ENCODE measurements around the gene CLCN2. TPM values are rescaled to one million over a fixed set of nuclear protein-coding genes. Genes with fewer than 3 reads are reported as not detected.

Gene CLCN2
- total RNA-seq, 1 donor from 2014 or later, result 9.6 TPM

DNA sequence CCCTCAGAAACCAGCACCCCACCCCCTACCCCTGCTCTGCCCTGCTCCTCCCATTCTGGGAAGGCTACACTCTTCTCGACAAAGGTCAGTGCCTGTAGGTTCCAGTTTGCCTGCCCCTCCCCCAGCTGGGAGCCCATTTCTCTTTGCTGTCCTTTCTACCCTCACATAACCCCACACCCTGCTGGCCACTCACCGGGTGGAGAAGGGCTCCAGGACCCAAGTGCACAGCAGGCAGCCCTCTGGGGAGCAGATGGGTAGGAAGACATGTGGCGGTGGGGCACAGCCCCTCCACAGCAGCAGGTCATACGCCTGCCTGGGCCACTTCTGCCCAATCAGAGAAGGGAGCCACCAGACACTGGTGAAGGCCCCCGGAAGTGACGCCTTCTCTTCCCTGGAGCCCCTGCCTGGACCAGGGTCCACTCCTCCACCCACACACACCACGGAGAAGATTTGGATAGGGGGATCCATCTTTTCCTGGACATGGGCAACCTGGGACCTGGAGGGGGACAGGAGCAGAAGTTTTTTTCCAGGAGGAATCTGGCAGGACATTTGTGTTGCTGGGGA is 16.6 kb upstream of the CLCN2 start, which contains the start of gene THPO:
Gene THPO (minus strand): TSS at position 326 of the 564 bp plus-strand sequence. CDS start 1,948 bp downstream, outside the sequence.
- no peaks in the 10 kb centered on the region for H3K36me3 Mint-ChIP-seq (ENCODE audit: low read depth)
- peaks cover 6% of the 10 kb centered on the region for H3K4me1 Mint-ChIP-seq (ENCODE audit: low read depth)
- H3K27me3 Mint-ChIP-seq (ENCODE audit: low read depth), result peaks cover 67% of the 10 kb centered on the region
- DNase-seq (ENCODE audit: low spot score), result no peak
- H3K27ac Mint-ChIP-seq, result no peak within 1 kb of the TSS
- no peaks in the 10 kb centered on the region for H3K9me3 Mint-ChIP-seq
- peak within 1 kb of the TSS; percentile 58 for H3K4me3 Mint-ChIP-seq (ENCODE audit: low read depth)
- intact Hi-C loops (cut with micrococcal nuclease), result no loop called here

DNA sequence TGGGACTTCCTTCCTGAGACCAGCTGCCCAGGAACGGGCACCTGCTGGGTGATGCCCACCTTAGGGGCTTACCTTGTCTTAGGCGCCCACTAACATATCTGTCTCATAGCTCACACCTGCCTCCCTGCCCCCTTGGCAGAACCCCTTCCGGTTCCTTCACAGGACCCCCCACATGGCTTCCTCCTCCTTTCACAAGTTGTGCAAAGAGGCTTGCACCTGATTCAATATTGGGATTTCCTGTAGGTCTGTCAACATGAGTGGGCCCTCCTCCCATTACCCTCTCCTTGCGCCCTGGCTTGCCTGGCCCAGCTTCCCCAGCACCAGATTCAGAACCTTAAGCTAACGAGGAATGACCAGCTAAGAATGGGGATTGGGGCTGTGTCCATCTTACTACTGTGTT is 16.0 kb upstream of the CLCN2 start:
- Mint-ChIP-seq H3K36me3 (ENCODE audit: low read depth) (no peaks in the 10 kb centered on the region), H3K27ac (no peak overlapping the region), H3K4me1 (ENCODE audit: low read depth) (peaks cover 6% of the 10 kb centered on the region), H3K4me3 (ENCODE audit: low read depth) (no peak overlapping the region), H3K27me3 (ENCODE audit: low read depth) (peaks cover 62% of the 10 kb centered on the region), H3K9me3 (no peaks in the 10 kb centered on the region)
- intact Hi-C loops (cut with micrococcal nuclease), result no loop called here
- DNase-seq (ENCODE audit: low spot score), result no peak

DNA sequence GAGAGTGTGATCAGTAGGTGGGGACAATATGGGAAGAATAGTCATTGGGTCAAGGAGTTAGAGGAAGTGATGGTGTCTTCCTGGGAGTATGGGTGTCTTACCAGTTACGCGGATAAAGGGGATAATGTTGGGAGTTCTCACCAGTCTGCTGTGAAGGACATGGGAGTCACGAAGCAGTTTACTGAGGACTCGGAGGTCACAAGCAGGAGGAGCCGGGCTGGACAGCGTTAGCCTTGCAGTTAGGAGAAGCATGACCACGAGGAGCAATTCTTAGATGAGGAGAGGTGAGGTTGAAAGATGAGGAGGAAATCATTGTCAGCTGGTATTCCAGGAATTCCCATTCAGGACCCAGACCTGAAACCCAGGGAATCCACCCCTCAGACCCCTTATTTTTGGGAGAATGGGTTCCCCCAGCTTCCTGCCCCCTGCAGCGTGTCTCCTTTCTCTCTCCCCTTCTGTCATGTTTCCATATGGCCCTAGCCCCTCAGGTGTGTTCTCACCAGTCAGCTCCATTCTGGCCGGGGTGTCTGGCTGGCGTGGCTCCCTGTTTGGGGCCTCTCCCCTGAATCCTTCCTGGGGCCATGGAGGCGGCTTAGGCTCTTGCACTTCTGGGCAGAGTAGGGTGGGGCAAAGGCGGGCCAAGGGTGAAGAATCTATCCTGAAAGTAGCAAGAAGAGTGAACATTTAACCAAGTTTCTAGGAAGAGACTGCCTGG is 14.5 kb upstream of the CLCN2 start:
- Mint-ChIP-seq H3K4me3 (ENCODE audit: low read depth) (no peak overlapping the region), H3K36me3 (ENCODE audit: low read depth) (peaks cover 3% of the 10 kb centered on the region), H3K4me1 (ENCODE audit: low read depth) (peaks cover 9% of the 10 kb centered on the region), H3K9me3 (no peaks in the 10 kb centered on the region), H3K27me3 (ENCODE audit: low read depth) (peaks cover 49% of the 10 kb centered on the region), H3K27ac (no peak overlapping the region)
- intact Hi-C loops (cut with micrococcal nuclease), result no loop called here
- DNase-seq (ENCODE audit: low spot score), result no peak

DNA sequence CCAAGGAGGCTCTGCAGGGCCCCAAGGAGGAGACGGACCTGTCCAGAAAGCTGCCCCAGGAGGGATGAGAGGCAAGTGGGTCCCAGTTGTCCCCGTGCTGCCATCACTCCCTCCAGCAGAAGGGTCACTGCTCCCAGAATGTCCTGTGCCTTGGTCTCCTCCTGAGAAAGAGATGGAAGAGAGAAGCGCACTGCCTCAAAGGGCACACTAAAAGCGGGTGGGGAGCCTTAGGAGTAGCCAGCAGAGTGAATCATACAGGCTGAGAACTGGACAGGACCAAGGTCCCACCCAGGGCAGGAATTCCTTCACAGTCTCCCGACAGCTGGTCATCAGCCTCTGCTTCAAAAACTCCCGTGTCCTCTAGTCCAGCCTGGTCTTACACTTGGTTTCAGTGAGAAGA is 12.0 kb upstream of the CLCN2 start:
- Mint-ChIP-seq H3K9me3 (no peaks in the 10 kb centered on the region), H3K27ac (no peak overlapping the region), H3K4me3 (ENCODE audit: low read depth) (no peak overlapping the region), H3K27me3 (ENCODE audit: low read depth) (peaks cover 36% of the 10 kb centered on the region), H3K36me3 (ENCODE audit: low read depth) (peaks cover 21% of the 10 kb centered on the region), H3K4me1 (ENCODE audit: low read depth) (peaks cover 5% of the 10 kb centered on the region)
- intact Hi-C loops (cut with micrococcal nuclease), result loop anchor here (5.0 kb wide), 1 partner anchor 94 kb away; no protein-coding TSS in a partner anchor
- DNase-seq (ENCODE audit: low spot score), result no peak

DNA sequence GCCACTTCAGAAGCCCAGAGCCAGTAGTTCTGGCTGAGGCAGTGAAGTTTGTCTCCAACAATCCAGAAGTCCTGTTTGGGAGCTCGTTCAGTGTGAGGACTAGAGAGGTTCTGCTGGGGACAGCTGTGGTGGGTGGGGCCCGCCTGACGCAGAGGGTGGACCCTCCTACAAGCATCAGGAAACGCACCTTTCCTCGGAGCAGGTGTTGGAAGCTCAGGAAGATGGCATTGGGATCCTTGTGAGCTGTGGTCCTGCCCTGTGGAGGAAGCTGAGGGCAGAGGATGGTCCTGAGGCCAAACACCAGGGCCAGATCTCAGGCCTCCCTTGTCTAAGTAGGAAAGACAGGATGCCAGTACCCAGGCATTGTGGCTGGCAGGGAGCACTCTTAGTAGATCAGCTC is 11.5 kb upstream of the CLCN2 start:
- no peak for DNase-seq (ENCODE audit: low spot score)
- H3K27me3 Mint-ChIP-seq (ENCODE audit: low read depth), result peaks cover 31% of the 10 kb centered on the region
- peaks cover 26% of the 10 kb centered on the region for H3K36me3 Mint-ChIP-seq (ENCODE audit: low read depth)
- H3K27ac Mint-ChIP-seq, result no peak overlapping the region
- no peaks in the 10 kb centered on the region for H3K9me3 Mint-ChIP-seq
- no peak overlapping the region for H3K4me3 Mint-ChIP-seq (ENCODE audit: low read depth)
- intact Hi-C loops (cut with micrococcal nuclease), result loop anchor here (5.0 kb wide), 1 partner anchor 94 kb away; no protein-coding TSS in a partner anchor
- H3K4me1 Mint-ChIP-seq (ENCODE audit: low read depth), result peaks cover 6% of the 10 kb centered on the region

DNA sequence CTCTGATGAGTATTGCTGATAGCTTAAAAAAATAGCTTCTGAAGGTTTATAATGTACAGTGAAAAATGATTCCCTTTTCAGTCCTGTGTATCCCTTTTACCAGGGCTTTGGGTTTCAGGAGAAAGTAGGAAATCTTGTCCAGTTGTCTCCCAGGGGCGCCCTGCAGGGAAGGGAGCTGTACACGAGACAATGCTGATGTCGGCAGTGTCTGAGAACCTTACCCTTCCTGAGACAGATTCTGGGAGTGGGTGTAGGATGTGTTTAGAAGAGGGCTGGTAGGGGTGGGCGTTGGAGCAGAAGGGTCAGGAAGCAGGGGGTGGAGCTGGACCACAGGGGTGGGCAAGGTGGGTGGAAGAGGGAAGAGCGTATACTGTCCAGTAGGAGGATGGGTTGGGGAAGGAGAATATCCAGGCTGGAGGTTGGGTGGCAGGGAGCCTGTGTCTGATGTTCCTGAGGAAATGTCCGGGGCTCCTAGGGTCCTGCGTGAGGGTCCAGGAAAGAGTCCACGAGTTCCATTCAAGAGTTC is 11.0 kb upstream of the CLCN2 start:
- DNase-seq (ENCODE audit: low spot score), result no peak
- peaks cover 31% of the 10 kb centered on the region for H3K36me3 Mint-ChIP-seq (ENCODE audit: low read depth)
- H3K9me3 Mint-ChIP-seq, result no peaks in the 10 kb centered on the region
- peaks cover 25% of the 10 kb centered on the region for H3K27me3 Mint-ChIP-seq (ENCODE audit: low read depth)
- H3K27ac Mint-ChIP-seq, result no peak overlapping the region
- peaks cover 9% of the 10 kb centered on the region for H3K4me1 Mint-ChIP-seq (ENCODE audit: low read depth)
- intact Hi-C loops (cut with micrococcal nuclease), result loop anchor here (5.0 kb wide), 1 partner anchor 95 kb away; no protein-coding TSS in a partner anchor
- H3K4me3 Mint-ChIP-seq (ENCODE audit: low read depth), result no peak overlapping the region

DNA sequence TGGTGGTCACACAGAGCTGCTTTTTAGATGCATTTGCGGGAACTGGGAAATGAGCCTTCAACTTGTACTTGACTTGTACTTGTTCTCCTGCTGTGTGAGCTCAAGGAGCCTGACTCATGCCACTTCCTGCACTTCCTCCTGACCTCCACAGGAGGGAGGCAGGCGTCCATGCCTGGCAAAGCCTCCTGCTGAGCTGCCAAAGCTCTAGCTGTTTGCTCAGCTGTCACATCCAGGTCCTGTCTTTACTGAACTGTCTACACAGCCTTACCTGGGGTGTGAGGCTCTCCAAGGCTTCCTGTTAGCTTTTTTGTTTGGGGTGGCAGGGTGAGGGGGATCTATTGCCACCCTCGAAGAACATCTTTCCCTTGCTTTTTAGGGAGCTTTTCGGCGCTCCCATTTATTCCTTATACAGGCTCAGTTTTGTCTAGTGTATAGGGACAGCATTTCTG is 10.2 kb upstream of the CLCN2 start:
- H3K4me3 Mint-ChIP-seq (ENCODE audit: low read depth), result no peak overlapping the region
- peaks cover 38% of the 10 kb centered on the region for H3K36me3 Mint-ChIP-seq (ENCODE audit: low read depth)
- H3K9me3 Mint-ChIP-seq, result no peaks in the 10 kb centered on the region
- intact Hi-C loops (cut with micrococcal nuclease), result loop anchor here (1.0 to 5.0 kb wide), 3 partner anchors 96 to 173 kb away; no protein-coding TSS in a partner anchor
- peaks cover 19% of the 10 kb centered on the region for H3K27me3 Mint-ChIP-seq (ENCODE audit: low read depth)
- DNase-seq (ENCODE audit: low spot score), result peak; percentile 52
- peaks cover 12% of the 10 kb centered on the region for H3K4me1 Mint-ChIP-seq (ENCODE audit: low read depth)
- H3K27ac Mint-ChIP-seq, result no peak overlapping the region

DNA sequence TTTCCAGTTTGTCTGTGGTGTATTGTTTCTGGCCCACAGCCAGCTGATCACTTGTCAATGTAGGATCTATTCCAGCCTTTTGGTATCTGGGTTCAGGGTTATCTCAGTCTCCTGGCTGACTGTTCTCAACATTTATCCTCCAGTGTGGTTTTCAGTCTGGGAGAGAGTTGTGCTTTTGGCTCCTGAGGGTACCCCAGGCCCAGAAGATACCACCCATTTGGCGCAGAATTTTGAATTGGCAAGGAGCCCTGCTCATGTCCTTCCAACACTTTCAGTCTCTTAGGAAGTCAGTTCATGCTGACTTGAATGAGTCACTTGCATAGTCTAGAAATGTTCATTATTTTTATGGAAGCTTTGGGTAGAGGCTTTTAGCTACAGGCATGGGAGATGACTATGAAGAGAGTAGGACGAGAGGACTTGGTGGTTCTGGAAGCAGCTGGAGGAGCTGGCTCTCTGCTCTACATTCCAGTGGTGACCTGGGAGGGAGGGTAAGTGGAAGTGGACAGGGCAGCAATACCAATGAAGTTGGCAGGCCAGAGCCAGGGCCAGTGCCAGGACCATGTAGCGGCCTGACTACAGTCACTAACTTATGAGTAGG is 7.3 kb upstream of the CLCN2 start:
- Mint-ChIP-seq H3K36me3 (ENCODE audit: low read depth) (peaks cover 59% of the 10 kb centered on the region), H3K4me1 (ENCODE audit: low read depth) (peaks cover 24% of the 10 kb centered on the region), H3K4me3 (ENCODE audit: low read depth) (no peak overlapping the region), H3K27me3 (ENCODE audit: low read depth) (peaks cover 1% of the 10 kb centered on the region), H3K9me3 (no peaks in the 10 kb centered on the region), H3K27ac (no peak overlapping the region)
- intact Hi-C loops (cut with micrococcal nuclease), result no loop called here
- DNase-seq (ENCODE audit: low spot score), result no peak

DNA sequence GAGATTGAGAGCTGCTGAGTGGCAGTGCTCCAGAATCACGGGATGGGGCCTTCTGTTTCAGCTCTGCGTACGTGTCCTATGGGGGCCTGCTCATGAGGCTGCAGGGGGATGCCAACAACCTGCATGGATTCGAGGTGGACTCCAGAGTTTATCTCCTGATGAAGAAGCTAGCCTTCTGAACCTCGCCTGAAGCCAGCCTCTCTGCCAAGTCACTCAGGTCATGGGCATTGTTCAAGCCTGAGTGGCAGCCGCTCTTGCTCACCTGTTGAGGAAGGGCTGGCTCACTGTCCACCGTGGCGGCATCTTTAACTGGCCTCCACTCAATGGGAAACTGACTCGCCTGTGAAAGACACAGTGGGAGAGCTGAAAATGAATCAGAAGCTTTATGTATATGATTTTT is 6.7 kb upstream of the CLCN2 start:
- no peaks in the 10 kb centered on the region for H3K27me3 Mint-ChIP-seq (ENCODE audit: low read depth)
- H3K4me1 Mint-ChIP-seq (ENCODE audit: low read depth), result peaks cover 24% of the 10 kb centered on the region
- H3K9me3 Mint-ChIP-seq, result no peaks in the 10 kb centered on the region
- H3K36me3 Mint-ChIP-seq (ENCODE audit: low read depth), result peaks cover 64% of the 10 kb centered on the region
- DNase-seq (ENCODE audit: low spot score), result no peak
- no peak overlapping the region for H3K4me3 Mint-ChIP-seq (ENCODE audit: low read depth)
- intact Hi-C loops (cut with micrococcal nuclease), result no loop called here
- H3K27ac Mint-ChIP-seq, result no peak overlapping the region

DNA sequence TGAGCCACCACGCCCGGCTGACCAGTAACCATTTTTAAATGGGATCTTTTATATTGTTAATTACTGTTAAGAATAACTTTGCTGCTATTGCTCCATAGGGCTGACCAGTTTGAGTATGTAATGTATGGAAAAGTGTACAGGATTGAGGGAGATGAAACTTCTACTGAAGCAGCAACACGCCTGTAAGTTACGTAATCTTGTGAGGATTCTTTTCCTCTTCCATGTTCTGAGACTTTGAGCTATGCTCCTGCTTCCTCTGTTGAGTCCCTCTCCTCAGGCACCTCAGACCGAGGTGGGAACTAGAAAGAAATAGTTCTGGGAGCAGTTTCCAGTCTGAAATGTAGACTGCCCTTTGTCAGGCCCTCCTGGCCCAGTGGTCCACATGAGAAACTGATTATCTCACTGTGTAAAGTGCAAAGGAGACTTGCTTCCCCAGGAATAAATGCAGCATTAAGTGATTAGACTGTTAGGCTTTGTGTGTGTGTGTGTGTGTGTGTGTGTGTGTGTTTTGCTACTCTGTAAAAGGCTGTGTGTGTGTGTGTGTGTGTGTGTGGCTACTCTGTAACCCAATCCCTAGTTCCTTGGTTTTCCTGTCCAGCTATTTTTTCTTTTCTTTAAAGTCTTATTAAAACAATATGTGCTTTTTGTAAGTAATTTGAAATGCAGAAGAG is 5.3 kb upstream of the CLCN2 start:
- no peaks in the 10 kb centered on the region for H3K9me3 Mint-ChIP-seq
- H3K4me1 Mint-ChIP-seq (ENCODE audit: low read depth), result peaks cover 23% of the 10 kb centered on the region
- H3K27ac Mint-ChIP-seq, result no peak overlapping the region
- H3K36me3 Mint-ChIP-seq (ENCODE audit: low read depth), result peaks cover 64% of the 10 kb centered on the region
- DNase-seq (ENCODE audit: low spot score), result no peak
- no peak overlapping the region for H3K4me3 Mint-ChIP-seq (ENCODE audit: low read depth)
- H3K27me3 Mint-ChIP-seq (ENCODE audit: low read depth), result no peaks in the 10 kb centered on the region
- intact Hi-C loops (cut with micrococcal nuclease), result no loop called here

DNA sequence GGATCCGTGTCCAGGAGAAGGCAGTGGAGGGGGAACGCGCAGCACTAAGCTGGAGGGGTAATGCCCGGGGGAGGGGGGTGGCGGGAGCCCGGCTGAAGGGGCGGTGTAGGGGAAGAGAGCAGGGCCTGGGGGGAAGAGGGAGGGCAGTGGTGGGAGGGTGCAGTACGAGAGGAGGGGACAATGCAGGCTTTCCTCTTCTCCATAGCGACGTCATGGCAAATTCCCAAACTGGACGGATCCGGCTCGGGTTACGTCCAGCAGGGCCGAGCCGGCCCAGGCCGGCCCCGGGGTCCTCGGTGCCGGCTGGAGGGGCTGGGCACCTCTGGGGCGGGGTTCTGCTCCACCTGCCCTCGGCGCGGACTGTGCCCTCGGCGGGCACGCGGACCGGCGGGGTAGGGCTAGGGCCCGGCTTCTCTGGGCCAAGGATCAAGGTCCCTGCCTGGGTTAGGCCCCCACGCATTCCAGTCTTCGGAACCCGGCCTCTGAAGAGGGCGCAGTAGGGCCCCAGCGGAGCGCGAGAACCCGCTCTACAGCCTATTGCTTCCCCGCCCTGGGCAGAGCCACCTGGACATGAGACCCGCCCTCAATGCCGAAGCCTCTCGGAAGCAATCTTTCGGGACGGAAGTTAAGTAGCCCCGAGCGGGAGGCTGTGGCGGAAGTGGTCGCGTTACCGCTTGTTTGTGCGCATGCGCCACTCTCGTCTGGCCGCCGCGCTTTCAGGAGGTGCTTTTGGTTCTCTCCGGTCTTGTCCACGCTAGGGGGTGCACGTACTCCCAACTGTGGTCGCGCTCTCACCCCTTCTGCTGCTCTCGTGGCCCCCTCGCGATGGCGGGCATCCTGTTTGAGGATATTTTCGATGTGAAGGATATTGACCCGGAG is 1.5 kb upstream of the CLCN2 start:
- H3K36me3 Mint-ChIP-seq (ENCODE audit: low read depth), result peaks cover 38% of the 10 kb centered on the region
- DNase-seq (ENCODE audit: low spot score), result peak; percentile 96
- no peaks in the 10 kb centered on the region for H3K9me3 Mint-ChIP-seq
- H3K4me1 Mint-ChIP-seq (ENCODE audit: low read depth), result peaks cover 22% of the 10 kb centered on the region
- intact Hi-C loops (cut with micrococcal nuclease), result loop anchor here (1.0 to 5.0 kb wide), 6 partner anchors 29 to 349 kb away; partner anchors contain the start of genes EEF1AKMT4, EIF4G1 and MAGEF1
- no peaks in the 10 kb centered on the region for H3K27me3 Mint-ChIP-seq (ENCODE audit: low read depth)
- H3K4me3 Mint-ChIP-seq (ENCODE audit: low read depth), result peak overlapping the region; percentile 100
- peak overlapping the region; percentile 97 for H3K27ac Mint-ChIP-seq

All from activated T-helper 2 cell treated with anti-CD3 and anti-CD28 coated beads, Interferon-gamma antibody, Interleukin-2, Interleukin-4, amounts not matched to agents 10 μg/mL and 5 μg/mL and 100 μg/mL, durations not matched to agents 14 hours and 24 hours and 36 hours (primary cell).